HG02852 (cell line): ENCODE measurements around the gene MIF4GD.
A peak's percentile ranks its signal among the peaks of the same experiment; 100 is the strongest.
"Not testable (repeated sequence)": the region's sequence is repeated elsewhere in the genome, so short reads cannot be mapped to it uniquely, and the experiment has no call there.

Source experiments
- ATAC-seq: cut with Tn5 transposase; IDR thresholded peaks from one replicate; pipeline ENCODE4 v1.9.1; 2021; ENCODE audit warnings: mild to moderate bottlenecking, moderate library complexity; ENCODE audit not compliant: unreplicated experiment

Gene MIF4GD

DNA sequence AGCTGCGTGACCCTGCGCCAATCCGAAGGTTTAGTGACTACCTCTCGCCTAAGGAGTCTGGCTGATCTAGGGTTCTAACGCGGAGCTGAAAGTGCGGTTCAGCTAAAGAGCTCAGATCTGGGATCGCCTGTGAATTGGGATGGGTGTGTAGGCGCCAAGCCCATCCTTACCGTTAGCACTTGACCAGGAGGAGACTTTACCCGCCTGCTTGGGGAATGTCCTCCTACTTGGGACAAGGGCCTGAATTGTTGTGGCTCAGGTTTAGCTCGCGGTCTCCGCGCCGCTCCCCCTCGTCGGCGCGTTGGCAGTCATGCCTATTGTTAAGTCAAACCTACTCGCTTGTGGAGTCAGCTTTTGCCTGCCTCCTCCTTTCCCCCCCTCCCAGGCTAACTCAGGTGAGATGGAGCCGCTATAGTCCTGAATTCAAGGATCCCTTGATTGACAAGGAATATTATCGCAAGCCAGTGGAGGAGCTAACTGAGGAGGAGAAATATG, 8.9 kb downstream of the MIF4GD start:
- no peak for ATAC-seq

DNA sequence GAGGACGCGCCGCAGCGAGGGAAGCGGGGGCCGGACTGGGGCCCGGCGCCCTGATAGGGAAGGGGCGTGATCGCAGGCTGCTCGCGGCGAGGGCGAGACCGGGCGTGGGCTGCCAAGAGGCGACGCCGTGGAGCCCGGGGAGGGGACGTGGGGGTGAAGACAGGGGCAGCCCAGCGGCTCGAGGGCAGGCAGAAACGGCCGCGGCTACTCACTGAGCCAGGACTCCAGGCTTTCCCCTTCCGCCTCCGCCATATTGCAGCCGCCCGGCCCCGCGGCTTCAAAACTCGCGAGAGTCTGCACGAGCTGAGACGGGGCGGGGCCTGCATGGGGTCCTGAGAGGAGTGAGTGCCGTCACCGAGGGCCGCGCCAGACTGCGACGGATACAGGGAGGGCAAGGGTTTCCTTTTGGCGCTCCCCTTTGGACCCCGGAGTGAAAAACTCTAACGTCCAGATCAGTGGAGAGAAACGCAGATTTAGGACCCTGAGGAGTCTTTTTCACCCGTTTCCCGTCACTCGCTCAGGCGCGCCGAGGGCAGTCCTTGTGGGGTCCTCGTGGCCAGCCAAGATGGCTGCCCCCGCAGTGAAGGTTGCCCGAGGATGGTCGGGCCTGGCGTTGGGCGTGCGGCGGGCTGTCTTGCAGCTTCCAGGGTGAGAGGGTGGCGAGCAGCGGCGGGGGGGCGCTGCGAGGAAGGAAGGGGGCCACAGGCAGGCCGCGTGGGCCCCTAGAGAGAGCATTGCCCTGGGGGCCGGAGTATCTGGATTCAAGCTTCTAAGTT, 9.5 kb downstream of the MIF4GD start, which contains the start of the genes GGA3 and MRPS7:
Gene GGA3 (minus strand): TSS at position 271 of the 776 bp plus-strand sequence. CDS start 19 bp downstream, at position 252.
Gene MRPS7 (plus strand): TSS at position 544 of the 776 bp plus-strand sequence. CDS start 22 bp downstream, at position 566.
- peak; percentile 91 for ATAC-seq

GRCh38 chr17:75260641-75261335, 10.2 kb downstream of the MIF4GD start:
- ATAC-seq: peak; percentile 25

DNA sequence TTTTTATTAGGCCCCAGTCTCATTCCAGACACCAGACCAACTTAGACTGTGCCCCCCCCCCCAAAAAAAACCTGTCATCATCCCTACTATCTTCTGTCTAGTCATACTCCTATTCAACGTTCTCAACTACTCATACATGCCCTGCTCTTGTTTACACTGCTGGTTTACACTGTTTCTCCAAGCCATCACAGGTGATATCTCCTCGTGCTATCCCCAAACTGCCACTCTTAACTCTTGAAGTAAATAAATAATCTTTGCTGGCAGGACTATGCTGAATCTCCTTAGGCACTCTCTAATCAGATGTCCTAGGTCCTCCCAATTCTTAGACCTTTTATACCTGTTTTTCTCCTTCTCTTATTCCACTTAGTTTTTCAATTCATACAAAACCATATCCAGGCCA, 13.8 kb downstream of the MIF4GD start:
- not testable (repeated sequence) for ATAC-seq

- ATAC-seq: not testable (repeated sequence)
Observed at GRCh38 chr17:75255954-75256698, 14.9 kb downstream of the MIF4GD start.

GRCh38 chr17:75252039-75252816, 18.8 kb downstream of the MIF4GD start:
- no peak for ATAC-seq

GRCh38 chr17:75250009-75250471, 21.0 kb downstream of the MIF4GD start:
- ATAC-seq: peak; percentile 93

DNA sequence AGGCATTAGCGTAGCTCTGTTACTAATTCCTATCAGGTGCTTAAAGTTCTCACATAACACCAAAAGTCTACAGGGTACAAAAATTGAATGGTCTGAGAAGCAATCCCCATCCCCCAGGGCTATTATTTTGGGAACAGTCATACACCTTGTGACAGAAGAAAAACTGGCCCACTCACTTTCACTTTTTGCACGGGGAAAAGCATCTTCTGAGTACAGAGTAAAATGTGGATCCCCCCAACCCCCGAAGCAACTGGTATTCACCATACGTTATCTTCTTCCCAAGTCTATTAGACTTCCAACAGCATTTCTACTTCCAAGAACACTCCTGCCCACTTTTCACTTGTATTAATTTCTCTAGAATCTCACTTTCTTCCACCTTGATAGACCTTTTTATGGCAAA, 21.5 kb downstream of the MIF4GD start:
- peak; percentile 5 for ATAC-seq

DNA sequence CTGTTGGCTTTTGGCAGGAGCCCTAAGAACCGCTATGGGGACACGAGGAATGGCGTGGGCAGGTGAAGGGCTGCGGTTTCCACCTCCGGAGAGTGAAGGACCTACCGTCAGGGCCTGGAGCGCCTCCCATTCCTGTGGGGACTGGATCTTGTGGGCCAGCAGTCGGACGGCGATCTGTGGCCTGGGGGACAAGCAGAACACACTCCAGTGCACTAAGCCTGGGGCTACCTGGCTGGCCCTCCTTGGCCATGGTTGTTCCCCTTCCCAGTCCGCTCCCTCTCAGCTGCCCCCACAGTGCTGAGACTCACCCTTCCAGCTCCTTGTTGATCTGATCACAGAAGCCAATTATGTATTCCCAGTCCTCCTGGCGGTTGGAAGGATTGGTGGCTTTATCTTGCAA, 24.6 kb downstream of the MIF4GD start:
- no peak for ATAC-seq

DNA sequence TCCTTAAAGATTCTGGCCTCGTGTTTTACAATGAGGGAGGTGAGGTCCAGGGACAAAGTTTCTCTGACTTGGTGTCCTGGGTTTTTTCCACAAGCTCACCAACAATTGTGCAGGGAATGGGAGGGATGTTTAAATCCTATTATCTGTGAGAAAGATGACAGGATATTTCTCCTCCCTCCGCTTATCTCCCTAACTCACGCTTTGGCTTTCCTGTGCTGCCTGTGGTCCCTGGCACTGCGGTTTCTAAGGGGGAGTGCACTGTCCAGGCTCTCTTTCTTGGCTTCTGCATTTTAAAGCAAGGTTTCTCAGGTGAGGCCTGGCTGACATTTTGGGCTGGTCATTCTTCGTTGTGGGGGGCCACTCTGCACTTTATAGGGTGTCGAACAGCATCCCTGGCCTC, 26.0 kb downstream of the MIF4GD start:
- ATAC-seq: no peak

DNA sequence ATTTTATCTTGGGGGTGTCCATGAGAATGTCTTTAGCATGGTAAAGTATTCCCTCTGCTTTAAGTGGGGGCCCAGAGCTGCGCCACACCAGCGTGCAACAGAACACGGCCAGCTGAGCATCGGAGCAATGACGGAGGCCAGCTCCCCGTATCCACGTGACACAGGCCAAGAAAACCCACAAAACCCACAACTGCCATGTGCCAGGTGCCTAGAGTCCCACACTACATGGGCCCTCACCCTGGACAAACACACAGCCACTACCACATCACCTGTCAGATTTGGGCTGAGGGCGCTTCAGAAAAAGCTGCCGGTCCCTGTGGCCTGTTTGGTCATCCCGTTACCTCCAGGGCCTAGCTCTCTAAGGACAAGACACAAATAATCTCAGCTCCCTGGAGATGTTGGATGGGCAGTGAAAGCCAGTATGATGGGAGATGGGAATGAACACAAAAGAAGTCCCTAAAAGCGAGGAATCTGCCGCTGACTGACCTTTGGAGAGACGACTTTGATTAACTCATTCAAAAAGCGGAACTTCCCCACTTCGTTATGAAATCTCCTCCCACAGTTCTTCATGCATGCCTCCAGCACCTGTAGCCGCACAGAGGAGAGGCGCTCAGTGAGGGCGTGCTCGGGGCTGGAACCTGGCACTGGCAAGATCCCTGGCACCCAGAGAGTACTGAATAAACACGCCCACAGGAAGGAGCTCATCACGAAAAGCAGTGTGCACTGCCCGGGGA, 26.7 kb downstream of the MIF4GD start:
- ATAC-seq: no peak

DNA sequence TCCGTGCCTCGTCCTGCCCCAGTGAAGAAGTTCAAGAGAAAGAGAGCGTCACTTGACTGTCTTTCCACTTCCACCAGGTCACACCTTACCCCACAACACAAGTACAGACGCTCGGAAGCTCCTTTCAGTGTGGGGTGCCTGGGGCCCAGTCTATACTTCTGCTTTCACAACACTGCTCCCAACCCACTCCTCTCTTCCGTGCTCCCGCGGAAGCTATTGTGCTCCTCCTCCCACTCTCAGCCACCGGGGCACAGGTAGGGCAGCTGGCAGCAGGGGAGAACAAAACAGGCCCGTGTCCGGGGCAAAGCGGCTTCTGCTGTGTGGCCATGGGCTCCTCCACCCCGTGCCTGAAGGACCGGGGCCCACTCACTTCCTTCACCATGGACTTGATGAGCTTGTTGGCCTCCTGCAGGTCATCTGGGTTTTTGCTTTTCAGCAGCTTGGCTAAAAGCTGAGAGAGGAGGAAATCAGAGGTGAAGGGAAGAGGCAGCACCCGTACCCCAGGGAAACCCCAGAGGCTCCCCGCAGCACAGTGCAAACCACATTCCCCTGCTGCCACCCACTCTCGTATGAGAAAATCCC, 28.5 kb downstream of the MIF4GD start:
- no peak for ATAC-seq

DNA sequence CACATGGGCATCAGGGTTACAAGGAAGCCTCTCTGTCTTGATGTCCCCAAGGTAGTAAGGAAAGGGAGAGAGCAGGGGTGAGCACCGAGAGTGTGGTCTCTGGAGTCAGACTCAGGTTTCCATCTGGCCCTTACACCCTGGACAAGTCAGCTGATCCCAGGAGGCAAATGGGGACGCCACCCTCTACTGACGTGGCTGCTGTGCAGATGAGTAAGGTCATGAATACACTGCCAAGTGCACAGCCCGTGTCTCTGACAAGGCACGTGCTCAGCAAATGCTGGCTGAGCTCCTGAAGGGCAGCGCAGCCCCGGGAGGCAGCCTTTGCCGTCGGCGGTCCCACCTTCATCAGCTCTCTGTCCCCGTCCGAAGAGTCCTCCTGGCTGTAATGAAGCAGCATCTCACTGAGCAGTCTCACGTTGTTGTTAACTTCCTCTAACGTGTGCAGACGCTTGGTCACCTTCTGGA, 29.0 kb downstream of the MIF4GD start:
- no peak for ATAC-seq

GRCh38 chr17:75241502-75241901, 29.5 kb downstream of the MIF4GD start:
- no peak for ATAC-seq

- no peak for ATAC-seq
Observed at GRCh38 chr17:75241143-75241430, 29.9 kb downstream of the MIF4GD start.

DNA sequence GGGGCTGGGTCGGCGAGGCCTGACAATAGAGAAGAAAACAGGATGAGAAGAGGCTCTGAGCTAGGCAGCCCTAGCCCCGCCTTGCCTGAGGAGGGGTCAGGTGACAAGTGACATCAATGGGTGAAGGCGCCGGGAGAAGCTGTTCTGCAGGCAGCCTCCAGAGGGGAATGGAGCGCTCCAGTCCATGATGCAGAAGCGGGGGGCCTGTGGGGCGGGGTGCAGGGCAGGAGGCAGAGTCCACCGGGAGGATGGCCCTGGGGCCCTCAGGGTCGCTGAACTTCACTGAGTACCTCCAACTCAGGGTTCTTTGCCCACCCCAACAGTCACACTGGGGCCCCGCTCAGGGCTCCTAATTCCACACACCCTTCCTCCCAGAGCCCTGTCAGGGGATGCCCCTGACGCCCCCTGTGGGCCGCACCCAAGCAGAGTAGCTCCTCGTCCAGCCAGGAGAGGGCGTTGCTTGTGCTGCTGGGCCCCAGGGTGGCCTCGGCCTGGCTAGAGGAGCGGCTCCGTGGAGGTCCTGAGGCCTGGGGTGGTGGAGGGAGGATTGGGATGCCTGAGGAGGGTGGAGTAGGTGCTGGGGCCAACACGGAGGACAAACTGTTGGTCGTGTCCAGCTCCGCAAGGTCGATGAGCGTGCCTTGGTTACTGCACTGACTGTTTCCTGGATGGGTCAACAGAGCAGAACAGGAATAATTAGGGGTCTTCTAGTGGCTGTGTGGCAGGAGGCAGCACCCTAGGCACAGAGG, 30.5 kb downstream of the MIF4GD start:
- ATAC-seq: no peak

DNA sequence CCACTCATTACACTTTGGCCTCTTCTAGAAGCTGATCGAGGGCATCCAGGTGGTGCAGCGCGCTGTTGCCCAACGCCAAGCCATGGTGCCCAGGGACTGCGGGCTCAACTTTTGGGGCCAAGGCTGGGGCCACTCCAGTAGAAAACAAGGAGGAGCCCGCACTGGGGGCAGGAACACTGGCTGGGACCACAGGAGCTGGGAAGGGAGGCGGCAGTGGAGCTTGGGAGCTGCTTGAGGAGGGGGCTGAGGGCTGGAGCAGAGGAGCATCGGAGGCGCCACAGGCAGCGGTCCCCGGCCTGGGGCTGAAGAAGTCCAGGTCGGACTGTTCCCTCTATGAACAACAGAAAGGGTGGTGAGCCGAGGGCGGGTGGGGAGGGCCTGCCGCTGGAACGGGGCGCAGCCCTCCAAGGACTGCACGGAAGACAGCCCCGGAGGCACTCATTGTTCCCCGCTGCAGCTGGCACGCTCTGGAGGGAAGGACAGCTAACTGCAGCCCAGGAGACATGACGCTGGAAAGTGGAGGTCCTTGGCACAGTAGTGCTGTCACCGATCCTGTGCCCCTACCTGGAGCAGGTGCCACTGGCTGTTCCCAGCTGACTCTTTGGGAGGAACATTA, 31.1 kb downstream of the MIF4GD start:
- no peak for ATAC-seq

GRCh38 chr17:75239214-75239613, 31.8 kb downstream of the MIF4GD start:
- no peak for ATAC-seq
